ENCODE results near the gene PDSS2.

Gene PDSS2, protein sequence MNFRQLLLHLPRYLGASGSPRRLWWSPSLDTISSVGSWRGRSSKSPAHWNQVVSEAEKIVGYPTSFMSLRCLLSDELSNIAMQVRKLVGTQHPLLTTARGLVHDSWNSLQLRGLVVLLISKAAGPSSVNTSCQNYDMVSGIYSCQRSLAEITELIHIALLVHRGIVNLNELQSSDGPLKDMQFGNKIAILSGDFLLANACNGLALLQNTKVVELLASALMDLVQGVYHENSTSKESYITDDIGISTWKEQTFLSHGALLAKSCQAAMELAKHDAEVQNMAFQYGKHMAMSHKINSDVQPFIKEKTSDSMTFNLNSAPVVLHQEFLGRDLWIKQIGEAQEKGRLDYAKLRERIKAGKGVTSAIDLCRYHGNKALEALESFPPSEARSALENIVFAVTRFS

DNA sequence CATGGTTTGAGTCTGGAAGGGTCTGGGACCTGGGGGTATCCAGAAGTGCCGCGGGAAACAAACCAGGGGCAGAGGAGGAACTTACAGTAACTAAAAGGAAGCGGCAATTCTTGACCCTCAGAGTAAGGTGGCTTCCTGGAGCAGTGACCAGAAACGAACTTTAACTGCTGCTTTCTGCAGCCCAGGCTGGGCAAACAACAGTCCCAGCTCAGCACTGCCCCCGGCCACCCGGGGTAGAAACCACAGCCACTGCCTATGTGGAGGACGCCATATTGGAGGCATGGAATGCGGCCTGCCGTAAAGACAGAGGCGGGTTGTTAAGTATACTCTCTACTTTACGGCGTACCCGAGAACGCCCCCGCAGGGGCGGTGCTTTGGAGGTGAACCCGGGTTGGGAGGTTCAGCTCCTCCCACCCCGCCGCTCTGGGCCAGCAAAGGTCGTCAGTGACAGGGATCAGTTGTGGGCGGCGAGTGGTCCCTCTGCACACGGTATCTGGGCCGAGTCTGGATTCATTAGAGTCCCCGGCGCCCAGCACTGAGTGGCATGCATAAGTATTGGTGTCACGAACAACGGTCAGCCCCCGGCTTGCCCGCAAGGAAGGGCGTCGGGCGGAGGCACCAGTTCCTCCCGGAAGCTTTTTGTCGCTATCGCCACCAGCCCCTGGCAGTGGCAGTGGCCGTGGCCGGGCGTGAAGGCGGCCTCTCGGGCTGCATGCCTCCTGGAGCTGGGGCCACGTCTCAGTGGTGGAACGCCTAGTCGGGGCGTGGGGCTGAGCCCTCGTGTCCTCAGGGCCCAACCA is at the start of gene PDSS2:
Gene PDSS2 (minus strand): TSS at position 282 of the 800 bp plus-strand sequence. CDS start 279 bp downstream, at position 3.
- H3K4me3 ChIP-seq (ENCODE audit: low read depth, low read length), result peak within 1 kb of the TSS; percentile 96
- TF ChIP-seq, protein P1, sequence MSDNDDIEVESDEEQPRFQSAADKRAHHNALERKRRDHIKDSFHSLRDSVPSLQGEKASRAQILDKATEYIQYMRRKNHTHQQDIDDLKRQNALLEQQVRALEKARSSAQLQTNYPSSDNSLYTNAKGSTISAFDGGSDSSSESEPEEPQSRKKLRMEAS (IDR thresholded peaks at IDR 0.05; ENCODE audit: low read depth, low read length), result peak; percentile 49
- TF ChIP-seq, protein P2, sequence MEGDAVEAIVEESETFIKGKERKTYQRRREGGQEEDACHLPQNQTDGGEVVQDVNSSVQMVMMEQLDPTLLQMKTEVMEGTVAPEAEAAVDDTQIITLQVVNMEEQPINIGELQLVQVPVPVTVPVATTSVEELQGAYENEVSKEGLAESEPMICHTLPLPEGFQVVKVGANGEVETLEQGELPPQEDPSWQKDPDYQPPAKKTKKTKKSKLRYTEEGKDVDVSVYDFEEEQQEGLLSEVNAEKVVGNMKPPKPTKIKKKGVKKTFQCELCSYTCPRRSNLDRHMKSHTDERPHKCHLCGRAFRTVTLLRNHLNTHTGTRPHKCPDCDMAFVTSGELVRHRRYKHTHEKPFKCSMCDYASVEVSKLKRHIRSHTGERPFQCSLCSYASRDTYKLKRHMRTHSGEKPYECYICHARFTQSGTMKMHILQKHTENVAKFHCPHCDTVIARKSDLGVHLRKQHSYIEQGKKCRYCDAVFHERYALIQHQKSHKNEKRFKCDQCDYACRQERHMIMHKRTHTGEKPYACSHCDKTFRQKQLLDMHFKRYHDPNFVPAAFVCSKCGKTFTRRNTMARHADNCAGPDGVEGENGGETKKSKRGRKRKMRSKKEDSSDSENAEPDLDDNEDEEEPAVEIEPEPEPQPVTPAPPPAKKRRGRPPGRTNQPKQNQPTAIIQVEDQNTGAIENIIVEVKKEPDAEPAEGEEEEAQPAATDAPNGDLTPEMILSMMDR (IDR thresholded peaks at IDR 0.05; ENCODE audit: low read depth, low read length), result peak; percentile 49
- TF ChIP-seq POLR2A (IDR thresholded peaks at IDR 0.05; ENCODE audit: extremely low read depth, insufficient read length), result peak; percentile 97
- TF ChIP-seq MYC (IDR thresholded peaks at IDR 0.05; ENCODE audit: low read depth, low read length), result peak; percentile 73
- peak; percentile 99 for DNase-seq (ENCODE audit: low read depth)

DNA sequence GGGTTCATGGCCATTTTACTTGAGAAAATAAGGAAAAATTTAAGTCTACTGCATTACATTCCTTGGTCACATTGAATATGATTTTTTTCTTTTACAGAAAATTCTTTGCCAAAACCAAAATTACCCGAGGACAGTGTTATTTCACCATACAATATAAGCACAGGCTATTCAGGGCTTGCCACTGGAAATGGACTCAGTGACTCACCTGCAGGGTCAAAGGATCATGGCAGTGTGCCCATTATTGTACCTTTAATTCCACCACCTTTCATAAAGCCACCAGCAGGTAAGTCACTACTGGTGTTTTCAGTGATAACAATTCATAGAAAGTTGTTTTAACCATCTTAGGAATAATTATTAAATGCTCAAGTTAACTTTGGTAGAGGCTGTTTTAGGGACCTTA is 46.8 kb upstream of the PDSS2 start:
- TF ChIP-seq, protein P2 (IDR thresholded peaks at IDR 0.05; ENCODE audit: low read depth, low read length), result no peak
- TF ChIP-seq, protein P1 (IDR thresholded peaks at IDR 0.05; ENCODE audit: low read depth, low read length), result no peak
- TF ChIP-seq MYC (IDR thresholded peaks at IDR 0.05; ENCODE audit: low read depth, low read length) (no peak), POLR2A (IDR thresholded peaks at IDR 0.05; ENCODE audit: extremely low read depth, insufficient read length) (no peak)
- no peak for DNase-seq (ENCODE audit: low read depth)
- no peak overlapping the region for H3K4me3 ChIP-seq (ENCODE audit: low read depth, low read length)

DNA sequence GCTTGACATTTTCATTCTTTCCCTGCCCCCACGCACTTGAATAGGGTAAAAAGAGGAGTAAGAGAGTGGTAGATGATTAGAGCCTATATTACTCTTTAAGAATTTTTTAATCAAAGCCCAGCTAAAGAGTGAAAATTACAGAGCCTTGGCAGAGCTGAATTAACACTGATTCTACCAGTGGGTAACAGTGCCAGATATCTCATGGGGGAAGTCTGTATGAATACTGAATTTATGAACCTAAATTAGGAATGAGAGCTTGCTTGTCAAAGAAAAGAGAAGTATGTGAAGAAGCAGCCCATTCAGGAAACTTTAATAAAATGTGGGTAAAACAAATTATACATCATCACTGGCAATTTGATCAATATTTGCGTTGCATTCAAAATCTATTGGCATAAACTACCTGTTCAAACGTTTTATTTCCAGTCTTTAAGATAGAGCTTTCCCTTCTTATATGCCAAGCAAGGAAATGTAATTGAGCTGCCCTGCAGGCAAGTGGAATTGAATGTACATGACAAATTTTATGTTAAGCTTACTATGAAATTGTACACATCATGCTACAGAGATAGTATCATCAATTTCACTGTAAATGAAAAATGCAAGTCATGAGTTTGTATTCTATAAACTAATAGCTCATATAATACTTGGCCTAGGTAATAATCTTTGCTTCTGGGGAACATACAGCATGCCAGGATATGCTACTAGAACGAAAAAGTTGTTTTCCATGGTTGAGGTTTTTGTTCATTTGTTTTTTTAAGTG is 45.1 kb upstream of the PDSS2 start:
- DNase-seq (ENCODE audit: low read depth), result no peak
- no peak overlapping the region for H3K4me3 ChIP-seq (ENCODE audit: low read depth, low read length)
- no peak for TF ChIP-seq POLR2A (IDR thresholded peaks at IDR 0.05; ENCODE audit: extremely low read depth, insufficient read length)
- TF ChIP-seq, protein P1 (IDR thresholded peaks at IDR 0.05; ENCODE audit: low read depth, low read length), result no peak
- TF ChIP-seq, protein P2 (IDR thresholded peaks at IDR 0.05; ENCODE audit: low read depth, low read length), result no peak
- TF ChIP-seq MYC (IDR thresholded peaks at IDR 0.05; ENCODE audit: low read depth, low read length), result no peak

DNA sequence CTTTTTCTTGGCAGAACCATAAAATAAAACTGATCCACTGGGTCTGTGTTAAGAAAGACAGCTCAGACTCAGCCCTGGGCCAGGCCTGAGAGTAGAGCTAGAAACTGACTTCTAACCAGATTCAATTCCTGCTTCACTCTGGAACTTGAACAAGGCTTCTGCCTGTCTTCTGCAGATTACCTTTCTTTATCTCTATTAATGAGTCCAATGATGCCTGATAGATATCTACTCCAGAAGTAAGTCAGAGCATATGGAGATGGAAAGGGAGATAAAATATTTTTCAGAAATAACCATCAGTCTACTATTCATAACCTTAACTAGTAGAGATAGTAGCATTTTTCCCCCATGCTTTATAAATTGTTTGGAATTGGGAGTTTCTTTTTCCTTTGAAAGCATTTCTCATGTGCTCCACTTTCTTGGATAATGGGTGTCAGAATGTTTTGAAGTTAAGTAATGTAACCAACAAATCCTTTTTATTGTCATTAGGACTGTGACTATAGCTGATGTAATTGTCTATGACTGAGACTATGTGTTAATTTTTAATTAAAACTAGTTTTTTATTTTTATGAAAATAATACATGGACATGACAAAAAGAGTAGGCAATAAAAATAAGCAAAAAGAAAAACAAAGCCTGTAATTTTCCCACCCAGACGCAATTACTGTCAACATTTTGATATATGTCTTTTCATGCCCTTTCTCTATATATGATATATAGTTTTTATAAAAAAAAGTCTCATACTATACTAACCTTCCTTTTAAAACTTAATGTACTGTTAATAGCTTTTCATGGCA is 37.7 kb upstream of the PDSS2 start:
- TF ChIP-seq MYC (IDR thresholded peaks at IDR 0.05; ENCODE audit: low read depth, low read length) (no peak), POLR2A (IDR thresholded peaks at IDR 0.05; ENCODE audit: extremely low read depth, insufficient read length) (no peak)
- TF ChIP-seq, protein P2 (IDR thresholded peaks at IDR 0.05; ENCODE audit: low read depth, low read length), result no peak
- TF ChIP-seq, protein P1 (IDR thresholded peaks at IDR 0.05; ENCODE audit: low read depth, low read length), result no peak
- no peak overlapping the region for H3K4me3 ChIP-seq (ENCODE audit: low read depth, low read length)
- DNase-seq (ENCODE audit: low read depth), result no peak

DNA sequence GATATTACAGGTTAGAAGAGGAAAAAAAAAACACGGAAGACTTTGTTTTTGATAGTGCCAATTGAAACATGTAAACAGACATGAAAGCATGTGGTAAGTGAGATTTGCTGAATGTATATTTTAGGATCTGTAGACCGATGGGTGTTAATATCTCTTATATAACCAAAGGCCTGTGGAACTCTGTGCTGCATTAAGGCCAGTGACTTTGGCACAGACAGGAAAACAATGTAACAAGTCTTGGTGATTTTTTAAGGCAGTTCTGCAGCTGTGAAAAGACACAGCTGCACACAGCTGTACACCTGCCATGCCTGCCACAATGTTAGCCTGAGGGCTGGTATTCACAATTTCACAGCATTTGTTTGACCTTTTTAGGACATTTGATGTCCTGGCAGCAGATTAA is 36.6 kb upstream of the PDSS2 start:
- no peak overlapping the region for H3K4me3 ChIP-seq (ENCODE audit: low read depth, low read length)
- TF ChIP-seq MYC (IDR thresholded peaks at IDR 0.05; ENCODE audit: low read depth, low read length) (no peak), POLR2A (IDR thresholded peaks at IDR 0.05; ENCODE audit: extremely low read depth, insufficient read length) (no peak)
- TF ChIP-seq, protein P2 (IDR thresholded peaks at IDR 0.05; ENCODE audit: low read depth, low read length), result no peak
- TF ChIP-seq, protein P1 (IDR thresholded peaks at IDR 0.05; ENCODE audit: low read depth, low read length), result no peak
- no peak for DNase-seq (ENCODE audit: low read depth)
